HepG2 (cell line): ENCODE results near the gene ZNF474. TPM values are rescaled to one million over a fixed set of nuclear protein-coding genes. Genes with fewer than 3 reads are reported as not detected.

ENCODE experiments used
- ATAC-seq: fragments of 200-7000 bp; cut with Tn5 transposase; 3 replicates; pipeline ENCODE4 v1.9.1; 2020; ENCODE audit warnings: mild to moderate bottlenecking, moderate library complexity
- BruUV-seq: library from RNA; stranded (reverse); fragments of 400-500 nt; replicated peaks from 2 replicates; lab custom pipeline; 2021; lab: Mats Ljungman, UMichigan
- CTCF ChIA-PET: fragments of 300-600 bp; formaldehyde crosslinking; extraction: SDS; loops from one replicate; lab custom pipeline; 2021; ENCODE audit warnings: low total read pairs, inconsistent platforms, low intra/inter-chr PET ratio; lab: Yijun Ruan, JAX
- POLR2A ChIA-PET: fragments of 350-600 bp; sonication (Branson Sonifier 250); formaldehyde crosslinking; loops from one replicate; lab custom pipeline; 2020; ENCODE audit warnings: antibody characterized with exemption, inconsistent platforms; lab: Yijun Ruan, JAX
- DNase-seq: peaks from one replicate; pipeline ENCODE4 v3.0.0-alpha.2; 2015; ENCODE audit warnings: low spot score
- FAIRE-seq: peaks from 3 replicates; lab custom pipeline; 2011; peaks lifted over from hg19 to GRCh38; lab: Jason Lieb, UNC
- H2AFZ ChIP-seq: one replicate; pipeline ENCODE4 v1.6.1; 2011; ENCODE audit warnings: low read length, inconsistent platforms
- H3K27ac ChIP-seq: fragments of 300-600 bp; 3 replicates; pipeline ENCODE4 v1.8.0; 2011; ENCODE audit warnings: mixed run types, mild to moderate bottlenecking, mixed read lengths, low read length, inconsistent platforms; ENCODE audit not compliant: insufficient read depth; ENCODE audit errors: extremely low read length
- H3K27me3 ChIP-seq, 2 experiments: fragments of 200-600 bp in 1 of 2; 2 replicates in 1 of 2; 3 replicates in 1 of 2; pipeline versions ENCODE4 v1.6.0 to v1.8.0; 2011; ENCODE audit warnings: low read length in 2 of 2, mild to moderate bottlenecking in 2 of 2, moderate library complexity in 2 of 2, inconsistent platforms in 1 of 2; ENCODE audit not compliant: insufficient read depth in 2 of 2, control insufficient read depth in 1 of 2
- H3K36me3 ChIP-seq, 2 experiments: fragments of 200-600 bp in 1 of 2; replicated peaks in 1 of 2; 2 replicates in 1 of 2; 3 replicates in 1 of 2; pipeline versions ENCODE4 v1.5.1 to v1.8.0; 2011; ENCODE audit warnings: low read length in 2 of 2, inconsistent platforms in 1 of 2; ENCODE audit not compliant: insufficient read depth in 2 of 2, control insufficient read depth in 1 of 2
- H3K4me1 ChIP-seq: 2 replicates; pipeline ENCODE4 v1.5.1; 2012; ENCODE audit warnings: low read length, inconsistent platforms; ENCODE audit not compliant: insufficient read depth
- H3K4me2 ChIP-seq: 2 replicates; pipeline ENCODE4 v1.6.0; 2011; ENCODE audit warnings: low read depth, low read length, inconsistent platforms
- H3K4me3 ChIP-seq, 3 experiments: fragments of 200-600 bp in 1 of 3; sonication (generic), shearing (Covaris generic) in 1 of 3; replicated peaks in 1 of 3; 2 replicates each; pipeline ENCODE4 v1.5.1; 2011 to 2016; ENCODE audit warnings: low read length in 3 of 3, inconsistent platforms in 2 of 3, low read depth in 2 of 3, mild to moderate bottlenecking in 2 of 3, control low read depth in 1 of 3, mixed read lengths in 1 of 3; ENCODE audit not compliant: insufficient read depth in 1 of 3
- H3K79me2 ChIP-seq: one replicate; pipeline ENCODE4 v1.6.1; 2011; ENCODE audit warnings: low read length, inconsistent platforms; ENCODE audit not compliant: insufficient read depth
- H3K9ac ChIP-seq: 2 replicates; pipeline ENCODE4 v1.6.0; 2011; ENCODE audit warnings: mild to moderate bottlenecking, low read depth, low read length, inconsistent platforms; ENCODE audit not compliant: insufficient read depth
- H3K9me3 ChIP-seq: 2 replicates; pipeline ENCODE4 v1.5.1; 2012; ENCODE audit warnings: mild to moderate bottlenecking, low read length
- H4K20me1 ChIP-seq: 2 replicates; pipeline ENCODE4 v1.6.0; 2011; ENCODE audit warnings: inconsistent platforms, mild to moderate bottlenecking, low read length, moderate library complexity; ENCODE audit not compliant: insufficient read depth
- CTCF ChIP-seq: sonication (generic); formaldehyde crosslinking; IDR thresholded peaks from 2 replicates; pipeline ENCODE4 v1.5.0; 2020; ENCODE audit warnings: mild to moderate bottlenecking, missing genetic modification reagents, moderate library complexity
- HHEX ChIP-seq: IDR thresholded peaks from 2 replicates; pipeline ENCODE4 v1.6.1; 2016; ENCODE audit warnings: control low read depth
- MAFG ChIP-seq: sonication (generic); formaldehyde crosslinking; IDR thresholded peaks from 2 replicates; pipeline ENCODE4 v1.5.1; 2020; ENCODE audit warnings: mild to moderate bottlenecking, missing genetic modification reagents
- PBX3 ChIP-seq: sonication (generic); formaldehyde crosslinking; IDR thresholded peaks from 2 replicates; pipeline ENCODE4 v1.8.1; 2023; ENCODE audit warnings: missing genetic modification reagents, inconsistent platforms, borderline replicate concordance
- POGZ ChIP-seq: sonication (generic); formaldehyde crosslinking; IDR thresholded peaks from 2 replicates; pipeline ENCODE4 v1.4.0; 2020; ENCODE audit warnings: mild to moderate bottlenecking, missing genetic modification reagents
- PPARG ChIP-seq: conservative IDR thresholded peaks from 2 replicates; pipeline ENCODE4 v1.6.1; 2016; ENCODE audit warnings: missing biosample characterization, missing genetic modification reagents
- RFXANK ChIP-seq: IDR thresholded peaks from 2 replicates; pipeline ENCODE4 v1.6.1; 2016
- SNAI1 ChIP-seq: sonication (generic); formaldehyde crosslinking; IDR thresholded peaks from 2 replicates; pipeline ENCODE4 v1.5.0; 2020; ENCODE audit warnings: mild to moderate bottlenecking, missing genetic modification reagents, borderline replicate concordance
- ZBTB14 ChIP-seq: sonication (generic); formaldehyde crosslinking; IDR thresholded peaks from 2 replicates; pipeline ENCODE4 v1.4.0; 2020; ENCODE audit warnings: missing genetic modification reagents
- ZFYVE20 ChIP-seq: sonication (generic); formaldehyde crosslinking; IDR thresholded peaks from 2 replicates; pipeline ENCODE4 v1.8.0; 2023; ENCODE audit warnings: low read depth, mild to moderate bottlenecking, moderate library complexity, missing genetic modification reagents, borderline replicate concordance
- ZNF160 ChIP-seq: sonication (generic); formaldehyde crosslinking; IDR thresholded peaks from 2 replicates; pipeline ENCODE4 v1.8.0; 2022; ENCODE audit warnings: mild to moderate bottlenecking, inconsistent platforms, missing genetic modification reagents
- ZNF510 ChIP-seq: sonication (generic); formaldehyde crosslinking; IDR thresholded peaks from 2 replicates; pipeline ENCODE4 v1.4.0; 2020; ENCODE audit warnings: low read depth, mild to moderate bottlenecking, missing genetic modification reagents
- ZNF704 ChIP-seq: sonication (generic); formaldehyde crosslinking; IDR thresholded peaks from 2 replicates; pipeline ENCODE4 v1.8.1; 2023; ENCODE audit warnings: mild to moderate bottlenecking, inconsistent platforms, moderate library complexity, missing genetic modification reagents, borderline replicate concordance
- ZNF746 ChIP-seq: sonication (generic); formaldehyde crosslinking; IDR thresholded peaks from 2 replicates; pipeline ENCODE4 v1.8.0; 2022; ENCODE audit warnings: mild to moderate bottlenecking, missing genetic modification reagents
- ZNF841 ChIP-seq: sonication (generic); formaldehyde crosslinking; IDR thresholded peaks from 2 replicates; pipeline ENCODE4 v1.8.1; 2023; ENCODE audit warnings: missing genetic modification reagents, borderline replicate concordance
- WGBS: methylation state at CpG from one replicate; pipeline ENCODE4 v1.1.6; 2017; ENCODE audit warnings: low lambda C conversion rate; 5-methylcytosine and 5-hydroxymethylcytosine counted together
- in situ Hi-C: cut with HindIII; loops from 2 replicates; pipeline ENCODE4 v1.10.0; 2017; ENCODE audit warnings: low pct_unique_long_range_greater_than_20kb; ENCODE audit not compliant: extremely low pct_ligation_motif_present
- intact Hi-C: fragments of 100-400 bp; cut with micrococcal nuclease; formaldehyde crosslinking; loops from one replicate; pipeline ENCODE4 v1.10.0; 2022; ENCODE audit not compliant: unreplicated experiment
- polyA plus RNA-seq, 8 experiments: library from polyadenylated mRNA; depleted of rRNA in 3 of 8; stranded (reverse) in 7 of 8; unstranded in 1 of 8; fragments of >200 nt; fragmentation: Illumina TruSeq in 4 of 8; extraction: Trizol in 4 of 8; gene quantifications; 2 replicates each; pipeline versions ENCODE4 v1.2.1 to v1.2.3, GENCODE V29; 2011 to 2016; ENCODE audit warnings: low read depth in 4 of 8, missing spikeins in 1 of 8, mixed read lengths in 1 of 8; ENCODE audit not compliant: insufficient read depth in 1 of 8
- total RNA-seq, 5 experiments: library from RNA; depleted of rRNA; stranded (reverse); fragments of >200 nt; fragmentation: Illumina TruSeq; extraction: Trizol; gene quantifications; 2 replicates each; pipeline ENCODE4 v1.2.3, GENCODE V29; 2016; ENCODE audit warnings: low read depth in 1 of 5

ZNF474 gene
- total and polyA plus RNA-seq, 2 of the 13 experiments (the other 11 are each of a cell fraction or from before 2014, with no cell fraction given), result 0.07 TPM; not detected in 1

- no peak overlapping the region for H3K4me3 ChIP-seq
- FAIRE-seq (no peak), DNase-seq (no peak), ATAC-seq (no peak)
- 3% methylated on average over 2 of the region's 2 CpGs for WGBS
- no peaks in the 10 kb centered on the region for H3K79me2 ChIP-seq
- no peaks in the 10 kb centered on the region for H3K4me1 ChIP-seq
- no TSS peak for BruUV-seq
- no peak for TF ChIP-seq ZFYVE20 (CRISPR knock-in tag)
- no peak for TF ChIP-seq HHEX (CRISPR knock-in tag)
- no peak for TF ChIP-seq ZNF160 (CRISPR knock-in tag)
- TF ChIP-seq ZNF841 (CRISPR knock-in tag), result no peak
- no peak for TF ChIP-seq CTCF (CRISPR knock-in tag)
- TF ChIP-seq PPARG (CRISPR knock-in tag), result no peak
- no peak overlapping the region for H3K4me2 ChIP-seq
- intact Hi-C loops, result no loop called here
- no peaks in the 10 kb centered on the region for H3K27me3 ChIP-seq
- H3K36me3 ChIP-seq, result no peaks in the 10 kb centered on the region
- H3K9ac ChIP-seq, result no peak overlapping the region
- H3K9me3 ChIP-seq, result no peaks in the 10 kb centered on the region
- in situ Hi-C loops, result no loop called here
- CTCF ChIA-PET, result no interaction called here
- H3K27ac ChIP-seq, result no peak overlapping the region
- no peak overlapping the region for H2AFZ ChIP-seq
- H4K20me1 ChIP-seq, result no peaks in the 10 kb centered on the region
- POLR2A ChIA-PET, result no interaction called here
These were observed 52.5 kb downstream of the ZNF474 start for GRCh38 chr5:122181863-122182262.

- no peaks in the 10 kb centered on the region for H3K4me1 ChIP-seq
- no peak for DNase-seq
- no TSS peak for BruUV-seq
- H3K9ac ChIP-seq, result no peak overlapping the region
- H3K9me3 ChIP-seq, result no peaks in the 10 kb centered on the region
- H4K20me1 ChIP-seq, result no peaks in the 10 kb centered on the region
- ChIA-PET POLR2A (no interaction called here), CTCF (no interaction called here)
- H3K36me3 ChIP-seq, result no peaks in the 10 kb centered on the region
- intact Hi-C loops (no loop called here), in situ Hi-C loops (no loop called here)
- no peak for ATAC-seq
- H3K79me2 ChIP-seq, result no peaks in the 10 kb centered on the region
- no peak overlapping the region for H2AFZ ChIP-seq
- WGBS, result 49% methylated on average over 7 of the region's 7 CpGs
- H3K4me2 ChIP-seq, result no peak overlapping the region
- no peak for FAIRE-seq
- H3K27me3 ChIP-seq, result no peaks in the 10 kb centered on the region
- no peak overlapping the region for H3K27ac ChIP-seq
- H3K4me3 ChIP-seq, result no peak overlapping the region
- TF ChIP-seq ZNF510 (CRISPR knock-in tag) (no peak), ZNF704 (no peak), ZBTB14 (CRISPR knock-in tag) (no peak), MAFG (CRISPR knock-in tag) (no peak), POGZ (CRISPR knock-in tag) (no peak), SNAI1 (no peak), RFXANK (CRISPR knock-in tag) (no peak), PBX3 (CRISPR knock-in tag) (no peak), ZNF746 (CRISPR knock-in tag) (no peak)
These were observed 53.2 kb downstream of the ZNF474 start for GRCh38 chr5:122182491-122182921.
